Body of pancreas (tissue), 4 donors: ENCODE results near the gene PES1. TPM values are rescaled to one million over a fixed set of nuclear protein-coding genes. Genes with fewer than 3 reads are reported as not detected.

Experiments used
- ATAC-seq: fragments of 150-250 bp; one replicate; pipeline ENCODE4 v1.9.1; 2016
- DNase-seq, 4 donors: peaks; one replicate each; pipeline ENCODE4 v3.0.0-alpha.2; 2019
- H3K27ac ChIP-seq, 4 donors: fragments of 200-600 bp; sonication (generic); 1 replicate in 3 of 4; 2 replicates in 1 of 4; pipeline versions ENCODE4 v1.5.1 to v1.6.1; 2016 to 2019; ENCODE audit warnings: mild to moderate bottlenecking in 1 of 4, mixed read lengths in 1 of 4, moderate library complexity in 1 of 4
- H3K27me3 ChIP-seq, 2 donors: fragments of 200-600 bp; sonication (generic); one replicate each; pipeline ENCODE4 v1.6.0; 2016; ENCODE audit warnings: mild to moderate bottlenecking in 1 of 2
- H3K36me3 ChIP-seq, 2 donors: fragments of 200-600 bp; sonication (generic); replicated peaks in 1 of 2; 2 replicates each; pipeline ENCODE4 v1.5.1; 2016; ENCODE audit warnings: low read depth in 2 of 2; ENCODE audit not compliant: insufficient read depth in 1 of 2
- H3K4me1 ChIP-seq: fragments of 200-600 bp; sonication (generic); one replicate; pipeline ENCODE4 v1.6.0; 2016
- H3K4me3 ChIP-seq, 2 donors: fragments of 200-600 bp; sonication (generic); 1 replicate in 1 of 2; 2 replicates in 1 of 2; pipeline ENCODE4 v1.5.1; 2016 to 2019
- H3K9me3 ChIP-seq, 3 donors: fragments of 200-600 bp; sonication (generic); 1 replicate in 2 of 3; 2 replicates in 1 of 3; pipeline ENCODE4 v1.5.1; 2016
- POLR2A ChIP-seq, 3 donors: fragments of 450-650 bp; IDR thresholded peaks; one replicate each; pipeline ENCODE4 v1.6.1; 2016; ENCODE audit warnings: antibody characterized with exemption in 3 of 3, mild to moderate bottlenecking in 2 of 3
- WGBS, 2 donors: methylation state at CpG; one replicate each; pipeline ENCODE4 v1.1.5; 2017; 5-methylcytosine and 5-hydroxymethylcytosine counted together
- intact Hi-C: fragments of 100-400 bp; cut with DNase I; formaldehyde crosslinking; loops from one replicate; pipeline ENCODE4 v1.15.1; 2023
- total RNA-seq, 2 donors: library from RNA; depleted of rRNA; stranded (reverse); fragments of >200 nt; gene quantifications; one replicate each; pipeline ENCODE4 v1.1.0, GENCODE V29; 2016
- TF ChIP-seq, protein P1 (sequence below), 7 experiments: fragments of 450-650 bp in 4 of 7; fragments of 200-600 bp in 3 of 7; sonication (generic) in 3 of 7; IDR thresholded peaks; one replicate each; pipeline ENCODE4 v1.5.1; 2016 to 2019; ENCODE audit warnings: antibody characterized with exemption in 7 of 7

Gene PES1
- total RNA-seq, 2 donors from 2014 or later, result 45.5 to 50.1 TPM

DNA sequence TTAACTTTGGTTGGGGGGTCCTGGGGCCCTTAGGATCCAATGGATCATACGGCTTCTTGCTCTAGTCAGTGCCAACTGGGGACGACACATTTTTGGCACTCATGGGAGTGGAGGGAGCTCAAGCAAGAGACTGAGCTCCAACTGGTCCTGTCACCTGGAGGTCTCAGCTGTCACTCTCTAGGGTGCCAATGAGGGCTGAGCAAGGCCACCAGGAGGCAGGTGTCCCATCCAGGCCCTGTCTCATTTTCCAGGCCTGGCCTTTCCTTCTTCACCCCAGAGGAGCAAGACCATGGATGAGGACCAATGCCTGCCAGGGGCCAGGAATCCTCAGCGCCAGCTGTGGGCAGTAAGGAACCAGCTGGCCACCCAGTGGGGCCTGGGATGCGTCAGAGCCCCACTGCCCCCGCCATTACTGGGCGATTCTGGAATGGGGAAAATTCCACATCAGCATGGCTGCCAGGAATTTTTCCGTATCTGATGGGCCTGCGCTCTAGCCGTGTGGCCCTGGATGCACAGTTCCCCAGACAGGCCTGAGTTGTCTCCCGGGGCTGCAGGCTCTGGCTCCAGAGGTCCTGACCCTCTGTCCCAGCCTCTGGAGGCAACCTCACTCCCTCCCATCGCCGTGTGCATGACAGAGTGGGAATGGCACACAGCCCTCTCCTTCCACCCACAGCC lies 16.6 kb downstream of the PES1 start:
- TF ChIP-seq, protein P1, sequence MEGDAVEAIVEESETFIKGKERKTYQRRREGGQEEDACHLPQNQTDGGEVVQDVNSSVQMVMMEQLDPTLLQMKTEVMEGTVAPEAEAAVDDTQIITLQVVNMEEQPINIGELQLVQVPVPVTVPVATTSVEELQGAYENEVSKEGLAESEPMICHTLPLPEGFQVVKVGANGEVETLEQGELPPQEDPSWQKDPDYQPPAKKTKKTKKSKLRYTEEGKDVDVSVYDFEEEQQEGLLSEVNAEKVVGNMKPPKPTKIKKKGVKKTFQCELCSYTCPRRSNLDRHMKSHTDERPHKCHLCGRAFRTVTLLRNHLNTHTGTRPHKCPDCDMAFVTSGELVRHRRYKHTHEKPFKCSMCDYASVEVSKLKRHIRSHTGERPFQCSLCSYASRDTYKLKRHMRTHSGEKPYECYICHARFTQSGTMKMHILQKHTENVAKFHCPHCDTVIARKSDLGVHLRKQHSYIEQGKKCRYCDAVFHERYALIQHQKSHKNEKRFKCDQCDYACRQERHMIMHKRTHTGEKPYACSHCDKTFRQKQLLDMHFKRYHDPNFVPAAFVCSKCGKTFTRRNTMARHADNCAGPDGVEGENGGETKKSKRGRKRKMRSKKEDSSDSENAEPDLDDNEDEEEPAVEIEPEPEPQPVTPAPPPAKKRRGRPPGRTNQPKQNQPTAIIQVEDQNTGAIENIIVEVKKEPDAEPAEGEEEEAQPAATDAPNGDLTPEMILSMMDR (IDR thresholded peaks at IDR 0.05), result peak in 3 of 7 experiments; percentile 15 to 34 (median 32)
- TF ChIP-seq POLR2A (IDR thresholded peaks at IDR 0.05), result peak in 2 of 3 donors; percentile 26 to 35
- Histone ChIP-seq H3K4me3 (no peak overlapping the region), H3K36me3 (peaks cover 18 to 23% of the 10 kb centered on the region in 2 donors), H3K27me3 (no peaks in the 10 kb centered on the region), H3K27ac (peak overlapping the region; percentile 63 to 84 (median 82)), H3K9me3 (no peaks in the 10 kb centered on the region), H3K4me1 (peaks cover 43% of the 10 kb centered on the region)
- DNase-seq (peak; percentile 66 to 79 (median 72)), ATAC-seq (peak; percentile 65)
- intact Hi-C loops, result no loop called here
- WGBS, 2 donors, result 20 to 28% methylated on average over 5 to 12 of the region's 12 CpGs

DNA sequence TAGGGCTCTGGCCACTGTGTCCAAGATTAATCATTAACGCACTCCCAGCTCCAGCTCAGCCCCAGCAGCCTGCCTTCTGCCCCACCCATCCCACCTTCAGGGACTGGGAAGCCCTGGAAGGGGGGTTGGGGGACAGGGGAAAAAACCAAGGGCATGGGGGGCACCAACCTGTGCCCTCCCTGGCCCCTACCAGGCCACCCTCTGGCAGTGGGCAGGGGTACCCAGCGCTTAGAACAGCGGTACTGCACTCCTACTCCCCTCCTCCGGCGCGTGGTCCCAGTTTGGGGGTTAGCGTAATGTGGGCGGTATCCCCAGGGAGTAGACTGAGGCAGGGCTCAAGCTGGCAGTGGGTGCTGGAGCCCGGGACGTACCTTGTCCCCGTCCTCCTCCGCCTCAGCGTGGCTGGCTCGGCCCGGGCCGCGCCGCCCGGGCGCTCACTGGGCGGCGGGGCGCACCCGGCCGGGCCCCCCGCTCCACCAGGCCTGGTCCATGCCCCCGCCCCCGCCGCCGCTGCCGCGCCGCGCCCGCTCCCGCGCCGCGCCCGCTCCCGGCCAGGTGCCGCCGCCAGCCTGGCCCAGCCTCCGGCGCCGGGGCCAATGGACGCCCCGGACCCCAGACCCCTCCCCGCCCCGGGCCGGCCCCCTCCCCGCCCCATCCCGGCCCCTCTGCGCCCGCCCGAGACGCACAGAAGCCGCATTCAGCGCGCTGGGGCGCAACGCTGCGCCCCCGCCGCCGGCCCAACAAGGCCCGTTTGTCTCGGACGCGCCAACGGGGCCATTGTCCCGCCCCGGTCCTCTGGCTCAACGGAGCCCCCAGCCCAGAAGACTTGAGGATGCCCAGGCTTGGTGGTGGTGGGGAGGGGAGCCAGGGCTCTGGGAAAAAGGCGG lies 17.4 kb downstream of the PES1 start, which contains the start of gene GAL3ST1:
Gene GAL3ST1 (minus strand): TSS at position 571 of the 887 bp plus-strand sequence. CDS start 17,273 bp downstream, outside the sequence.
- Histone ChIP-seq H3K36me3 (peaks cover 12 to 17% of the 10 kb centered on the region in 2 donors), H3K4me1 (peaks cover 43% of the 10 kb centered on the region), H3K27ac (peak within 1 kb of the TSS; percentile 71 to 84 (median 82)), H3K4me3 (peak within 1 kb of the TSS in 1 of 2 donors; percentile 35), H3K9me3 (no peaks in the 10 kb centered on the region), H3K27me3 (no peaks in the 10 kb centered on the region)
- intact Hi-C loops, result no loop called here
- WGBS, 2 donors, result 5 to 12% methylated on average over 4 to 49 of the region's 75 CpGs
- DNase-seq (peak; percentile 59 to 75 (median 72)), ATAC-seq (peak; percentile 76)
- peak in 1 of 3 donors; percentile 14 for TF ChIP-seq POLR2A (IDR thresholded peaks at IDR 0.05)
- TF ChIP-seq, protein P1 (IDR thresholded peaks at IDR 0.05), result no peak

DNA sequence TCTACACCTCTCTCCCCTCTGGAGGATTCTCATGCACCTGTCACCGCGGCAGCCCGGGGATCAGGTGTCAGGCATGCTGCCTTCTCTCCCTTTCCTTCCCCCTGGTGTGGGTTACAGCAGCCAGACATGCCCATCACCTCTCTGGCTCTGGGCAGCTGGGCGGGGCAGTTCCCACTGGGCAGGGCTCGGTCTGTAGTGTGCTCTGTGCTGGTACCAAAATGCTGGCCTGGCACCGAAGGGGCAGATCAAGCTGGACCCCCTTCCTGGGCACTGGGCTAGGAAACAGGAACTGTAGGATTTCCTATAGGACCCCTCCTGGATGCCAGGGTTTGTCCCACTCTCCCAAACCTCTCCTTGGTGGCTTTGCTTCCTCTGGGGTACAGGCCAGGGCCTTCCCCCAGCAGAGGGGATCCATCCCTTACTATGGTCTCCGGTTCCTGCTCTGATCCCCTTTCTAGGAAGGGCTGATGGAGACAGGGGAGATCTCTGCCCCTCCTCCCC lies 18.1 kb downstream of the PES1 start:
- Histone ChIP-seq H3K36me3 (peaks cover 7 to 10% of the 10 kb centered on the region in 2 donors), H3K4me1 (peaks cover 43% of the 10 kb centered on the region), H3K9me3 (no peaks in the 10 kb centered on the region), H3K27ac (peak overlapping the region; percentile 71 to 84 (median 82)), H3K27me3 (no peaks in the 10 kb centered on the region), H3K4me3 (no peak overlapping the region)
- ATAC-seq (peak; percentile 13), DNase-seq (peak; percentile 33 to 52 (median 43))
- TF ChIP-seq POLR2A (IDR thresholded peaks at IDR 0.05), result no peak
- intact Hi-C loops, result no loop called here
- 10 to 39% methylated on average over 4 to 6 of the region's 7 CpGs for WGBS, 2 donors

DNA sequence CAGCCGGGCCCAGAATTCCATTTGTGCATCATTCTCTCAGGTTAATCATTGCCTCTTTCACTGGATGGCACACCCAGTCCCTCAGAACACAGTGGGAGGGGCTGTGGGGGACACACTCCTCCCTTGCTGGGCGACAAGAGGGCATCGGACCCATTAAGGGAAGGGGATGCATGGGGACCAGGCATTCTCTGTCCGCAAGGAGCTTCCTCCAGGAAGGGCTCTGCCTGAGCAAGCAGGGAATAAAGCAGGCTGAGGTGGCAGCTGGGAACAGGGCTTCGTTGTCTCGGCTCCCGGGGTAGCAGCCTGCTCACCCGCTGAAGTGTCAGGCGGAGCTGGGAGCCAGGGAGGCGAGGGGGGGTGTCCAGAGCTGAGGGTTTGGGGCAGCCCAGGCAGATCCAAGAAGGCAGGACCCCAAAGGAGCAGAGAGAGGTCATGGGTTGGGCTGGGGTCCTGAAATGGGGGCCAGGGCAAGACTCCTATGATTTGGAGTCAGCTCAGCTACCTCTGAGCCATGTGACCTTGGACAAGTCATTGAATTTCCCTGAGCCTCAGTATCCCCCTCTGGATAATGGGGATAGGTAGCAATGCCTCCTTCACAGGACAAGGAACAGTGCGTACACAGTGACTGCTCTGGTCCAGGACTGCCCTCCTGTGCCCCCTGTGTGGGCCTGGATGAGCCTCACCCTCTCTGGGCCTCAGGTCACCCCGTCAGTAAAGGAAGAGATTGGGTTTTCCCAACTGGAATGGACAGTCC lies 18.7 kb downstream of the PES1 start:
- H3K4me1 ChIP-seq, result peaks cover 43% of the 10 kb centered on the region
- peaks cover 4 to 6% of the 10 kb centered on the region in 2 donors for H3K36me3 ChIP-seq
- no peak for TF ChIP-seq POLR2A (IDR thresholded peaks at IDR 0.05)
- TF ChIP-seq, protein P1 (IDR thresholded peaks at IDR 0.05), result no peak
- H3K9me3 ChIP-seq, result no peaks in the 10 kb centered on the region
- intact Hi-C loops, result no loop called here
- H3K27me3 ChIP-seq, result no peaks in the 10 kb centered on the region
- ATAC-seq, result no peak
- no peak overlapping the region for H3K4me3 ChIP-seq
- peak overlapping the region; percentile 71 to 84 (median 82) for H3K27ac ChIP-seq
- 22 to 35% methylated on average over 8 to 12 of the region's 12 CpGs for WGBS, 2 donors
- peak in 3 of 4 donors; percentile 40 to 54 (median 45) for DNase-seq
